B cell (primary cell): ENCODE results near the gene THSD7B. TPM values are rescaled to one million over a fixed set of nuclear protein-coding genes. Genes with fewer than 3 reads are reported as not detected.

ENCODE experiments used
- ATAC-seq: fragments of 200-7000 bp; cut with Tn5 transposase; one replicate; pipeline ENCODE4 v1.10.0; 2021; ENCODE audit warnings: low read depth, mild to moderate bottlenecking, moderate number of reproducible peaks, moderate library complexity
- CTCF ChIA-PET: fragments of 350-600 bp; sonication (Branson Sonifier 250); formaldehyde crosslinking; loops from one replicate; lab custom pipeline; 2021; ENCODE audit warnings: antibody characterized with exemption, inconsistent platforms; lab: Charles Lee
- POLR2A ChIA-PET: fragments of 350-600 bp; sonication (Branson Sonifier 250); formaldehyde crosslinking; loops from one replicate; lab custom pipeline; 2021; ENCODE audit warnings: antibody characterized with exemption; lab: Charles Lee
- DNase-seq: peaks from one replicate; pipeline ENCODE4 v3.0.0; 2013
- H2AFZ ChIP-seq: 2 replicates; pipeline ENCODE4 v1.6.1; 2012; ENCODE audit warnings: mild to moderate bottlenecking, low read depth, low read length; ENCODE audit not compliant: insufficient read depth, poor library complexity, severe bottlenecking
- H3K27ac ChIP-seq, 2 donors: 1 replicate in 1 of 2; 2 replicates in 1 of 2; pipeline ENCODE4 v1.5.1; 2012 to 2013; ENCODE audit warnings: low read length in 2 of 2, mild to moderate bottlenecking in 2 of 2, moderate library complexity in 1 of 2
- H3K27me3 ChIP-seq, 4 experiments: fragments of 200-600 bp in 1 of 4; sonication (generic) in 1 of 4; replicated peaks in 1 of 4; 1 replicate in 2 of 4; 2 replicates in 2 of 4; pipeline versions ENCODE4 v1.6.1 to v1.7.0; 2013 to 2016; ENCODE audit warnings: low read length in 3 of 4, mild to moderate bottlenecking in 2 of 4, mixed read lengths in 1 of 4, moderate library complexity in 1 of 4; ENCODE audit not compliant: insufficient read depth in 4 of 4, control insufficient read depth in 3 of 4; ENCODE audit errors: control extremely low read depth in 1 of 4
- H3K36me3 ChIP-seq, 2 experiments: replicated peaks in 1 of 2; 1 replicate in 1 of 2; 2 replicates in 1 of 2; pipeline versions ENCODE4 v1.6.1 to v1.7.1; 2013; ENCODE audit warnings: low read length in 1 of 2; ENCODE audit not compliant: insufficient read depth in 2 of 2, control insufficient read depth in 1 of 2; ENCODE audit errors: control extremely low read depth in 1 of 2, extremely low read depth in 1 of 2
- H3K4me1 ChIP-seq, 2 donors: fragments of 200-600 bp in 1 of 2; sonication (generic) in 1 of 2; 1 replicate in 1 of 2; 2 replicates in 1 of 2; pipeline versions ENCODE4 v1.5.1 to v1.6.1; 2013 to 2017; ENCODE audit warnings: low read length in 2 of 2; ENCODE audit not compliant: control insufficient read depth in 2 of 2, insufficient read depth in 2 of 2
- H3K4me2 ChIP-seq: replicated peaks from 2 replicates; pipeline ENCODE3; 2012; ENCODE audit warnings: mild to moderate bottlenecking, low read depth, low read length; ENCODE audit not compliant: poor library complexity, severe bottlenecking
- H3K4me3 ChIP-seq, 5 experiments: fragments of 200-600 bp in 1 of 5; sonication (generic) in 1 of 5; 1 replicate in 3 of 5; 2 replicates in 2 of 5; pipeline versions ENCODE4 v1.5.1 to v1.7.0; 2011 to 2016; ENCODE audit warnings: low read length in 4 of 5, mild to moderate bottlenecking in 4 of 5, low read depth in 2 of 5, control low read depth in 1 of 5, moderate library complexity in 1 of 5; ENCODE audit not compliant: insufficient read depth in 1 of 5; ENCODE audit errors: control extremely low read depth in 1 of 5, extremely low read depth in 1 of 5
- H3K79me2 ChIP-seq: fragments of 200-600 bp; sonication (generic); one replicate; pipeline ENCODE4 v1.6.0; 2016; ENCODE audit warnings: low read length; ENCODE audit not compliant: control insufficient read depth, insufficient read depth
- H3K9ac ChIP-seq: fragments of 200-600 bp; sonication (generic); 2 replicates; pipeline ENCODE4 v1.6.1; 2017; ENCODE audit warnings: mild to moderate bottlenecking, low read length, moderate library complexity
- H3K9me3 ChIP-seq, 3 donors: one replicate each; pipeline versions ENCODE4 v1.6.1 to v1.7.1; 2013; ENCODE audit warnings: low read length in 2 of 3; ENCODE audit not compliant: control insufficient read depth in 2 of 3, insufficient read depth in 1 of 3; ENCODE audit errors: control extremely low read depth in 1 of 3
- H4K20me1 ChIP-seq: 2 replicates; pipeline ENCODE4 v1.6.0; 2012; ENCODE audit warnings: mild to moderate bottlenecking, low read length; ENCODE audit not compliant: insufficient read depth, control insufficient read depth, poor library complexity, severe bottlenecking
- H3K27ac Mint-ChIP-seq: one replicate; pipeline ENCODE4 v1.8.0; 2021; ENCODE audit warnings: mixed read lengths
- H3K27me3 Mint-ChIP-seq: one replicate; pipeline ENCODE4 v1.8.0; 2021; ENCODE audit warnings: mixed read lengths
- H3K4me1 Mint-ChIP-seq: one replicate; pipeline ENCODE4 v1.8.0; 2021; ENCODE audit warnings: mixed read lengths
- H3K4me3 Mint-ChIP-seq: one replicate; pipeline ENCODE4 v1.8.0; 2021; ENCODE audit warnings: mixed read lengths
- H3K9me3 Mint-ChIP-seq: one replicate; pipeline ENCODE4 v1.8.0; 2022; ENCODE audit warnings: mixed read lengths; ENCODE audit not compliant: insufficient read depth
- EZH2 ChIP-seq: IDR thresholded peaks from 2 replicates; pipeline ENCODE4 v1.6.1; 2012; ENCODE audit warnings: borderline replicate concordance, low read depth, mild to moderate bottlenecking, moderate library complexity, low read length; ENCODE audit not compliant: insufficient read depth, poor library complexity, severe bottlenecking
- WGBS: methylation state at CpG from one replicate; pipeline ENCODE4 v1.1.5; 2013; ENCODE audit warnings: missing lambda C conversion rate; ENCODE audit not compliant: insufficient coverage; 5-methylcytosine and 5-hydroxymethylcytosine counted together
- intact Hi-C: fragments of 100-400 bp; cut with micrococcal nuclease; formaldehyde crosslinking; loops from one replicate; pipeline ENCODE4 v1.10.0; 2022
- polyA plus RNA-seq: library from polyadenylated mRNA; depleted of rRNA; stranded (reverse); fragments of >200 nt; gene quantifications from 2 replicates; pipeline ENCODE4 v1.2.3, GENCODE V29; 2012
- total RNA-seq, 2 donors: library from RNA; stranded (reverse); fragments of 120-200 nt in 1 of 2; gene quantifications; 1 replicate in 1 of 2; 2 replicates in 1 of 2; pipeline versions ENCODE4 v1.2.3 to v1.2.4, GENCODE V29; 2013 to 2022
- TF ChIP-seq, protein P1 (sequence below): fragments of 200-600 bp; IDR thresholded peaks from one replicate; pipeline ENCODE4 v1.8.0; 2022; ENCODE audit warnings: antibody characterized with exemption, mild to moderate bottlenecking

Gene THSD7B
- total and polyA plus RNA-seq, 2 donors (not counting 1 experiment from before 2014, with no cell fraction given): 0.76 TPM; not detected in 1

GRCh38 chr2:137590102-137590501 lies 824.8 kb downstream of the THSD7B start:
- intact Hi-C loops: no loop called here
- Mint-ChIP-seq H3K4me3 (no peak overlapping the region), H3K27me3 (no peaks in the 10 kb centered on the region), H3K9me3 (peaks cover under 1% of the 10 kb centered on the region), H3K4me1 (no peaks in the 10 kb centered on the region), H3K27ac (no peak overlapping the region)
- no peak for ATAC-seq
- Histone ChIP-seq H3K9me3 (peaks cover 0 to 4% (median 1%) of the 10 kb centered on the region in 3 donors), H3K4me1 (no peaks in the 10 kb centered on the region), H3K4me2 (no peak overlapping the region), H3K36me3 (no peaks in the 10 kb centered on the region), H3K27me3 (no peaks in the 10 kb centered on the region), H4K20me1 (no peaks in the 10 kb centered on the region), H2AFZ (no peak overlapping the region), H3K27ac (no peak overlapping the region), H3K4me3 (no peak overlapping the region), H3K9ac (no peak overlapping the region), H3K79me2 (no peaks in the 10 kb centered on the region)
- no peak for DNase-seq
- TF ChIP-seq, protein P1, sequence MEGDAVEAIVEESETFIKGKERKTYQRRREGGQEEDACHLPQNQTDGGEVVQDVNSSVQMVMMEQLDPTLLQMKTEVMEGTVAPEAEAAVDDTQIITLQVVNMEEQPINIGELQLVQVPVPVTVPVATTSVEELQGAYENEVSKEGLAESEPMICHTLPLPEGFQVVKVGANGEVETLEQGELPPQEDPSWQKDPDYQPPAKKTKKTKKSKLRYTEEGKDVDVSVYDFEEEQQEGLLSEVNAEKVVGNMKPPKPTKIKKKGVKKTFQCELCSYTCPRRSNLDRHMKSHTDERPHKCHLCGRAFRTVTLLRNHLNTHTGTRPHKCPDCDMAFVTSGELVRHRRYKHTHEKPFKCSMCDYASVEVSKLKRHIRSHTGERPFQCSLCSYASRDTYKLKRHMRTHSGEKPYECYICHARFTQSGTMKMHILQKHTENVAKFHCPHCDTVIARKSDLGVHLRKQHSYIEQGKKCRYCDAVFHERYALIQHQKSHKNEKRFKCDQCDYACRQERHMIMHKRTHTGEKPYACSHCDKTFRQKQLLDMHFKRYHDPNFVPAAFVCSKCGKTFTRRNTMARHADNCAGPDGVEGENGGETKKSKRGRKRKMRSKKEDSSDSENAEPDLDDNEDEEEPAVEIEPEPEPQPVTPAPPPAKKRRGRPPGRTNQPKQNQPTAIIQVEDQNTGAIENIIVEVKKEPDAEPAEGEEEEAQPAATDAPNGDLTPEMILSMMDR: no peak
- TF ChIP-seq EZH2: no peak
- ChIA-PET POLR2A (no interaction called here), CTCF (no interaction called here)

- Histone ChIP-seq H3K36me3 (no peaks in the 10 kb centered on the region), H3K9ac (no peak overlapping the region), H4K20me1 (no peaks in the 10 kb centered on the region), H3K27me3 (no peaks in the 10 kb centered on the region), H3K4me1 (no peaks in the 10 kb centered on the region), H3K4me3 (no peak overlapping the region), H3K27ac (no peak overlapping the region), H3K9me3 (no peaks in the 10 kb centered on the region), H3K4me2 (no peak overlapping the region), H2AFZ (no peak overlapping the region), H3K79me2 (no peaks in the 10 kb centered on the region)
- Mint-ChIP-seq H3K27me3 (no peaks in the 10 kb centered on the region), H3K9me3 (no peaks in the 10 kb centered on the region), H3K4me3 (no peak overlapping the region), H3K4me1 (no peaks in the 10 kb centered on the region), H3K27ac (no peak overlapping the region)
- no peak for ATAC-seq
- no peak for DNase-seq
- no CpG with 5 or more reads among the region's 2 CpGs for WGBS
- ChIA-PET POLR2A (no interaction called here), CTCF (no interaction called here)
- TF ChIP-seq, protein P1: no peak
- no peak for TF ChIP-seq EZH2
- intact Hi-C loops: no loop called here
Observed at GRCh38 chr2:137607722-137608318, 842.5 kb downstream of the THSD7B start.
